ENCODE data around the gene CRK.
"Not testable (repeated sequence)": the region's sequence is repeated elsewhere in the genome, so short reads cannot be mapped to it uniquely, and the experiment has no call there.

The CRK gene

DNA sequence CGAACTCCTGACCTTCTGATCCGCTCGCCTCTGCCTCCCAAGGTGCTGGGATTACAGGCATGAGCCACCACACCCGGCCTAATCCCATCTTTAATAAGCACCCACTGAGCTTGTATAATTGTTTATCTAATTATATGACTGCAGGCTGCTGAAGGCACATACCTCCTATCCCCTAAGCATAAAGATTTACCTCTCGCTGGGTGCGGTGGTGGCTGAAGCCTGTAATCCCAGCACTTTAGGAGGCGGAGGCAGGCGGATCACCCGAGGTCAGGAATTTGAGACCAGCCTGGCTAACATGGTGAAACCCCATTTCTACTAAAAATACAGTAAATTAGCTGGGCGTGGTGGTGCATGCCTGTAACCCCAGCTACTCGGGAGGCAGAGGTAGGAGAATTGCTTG lies 35.9 kb downstream of the CRK start:
- DNase-seq, result no peak

DNA sequence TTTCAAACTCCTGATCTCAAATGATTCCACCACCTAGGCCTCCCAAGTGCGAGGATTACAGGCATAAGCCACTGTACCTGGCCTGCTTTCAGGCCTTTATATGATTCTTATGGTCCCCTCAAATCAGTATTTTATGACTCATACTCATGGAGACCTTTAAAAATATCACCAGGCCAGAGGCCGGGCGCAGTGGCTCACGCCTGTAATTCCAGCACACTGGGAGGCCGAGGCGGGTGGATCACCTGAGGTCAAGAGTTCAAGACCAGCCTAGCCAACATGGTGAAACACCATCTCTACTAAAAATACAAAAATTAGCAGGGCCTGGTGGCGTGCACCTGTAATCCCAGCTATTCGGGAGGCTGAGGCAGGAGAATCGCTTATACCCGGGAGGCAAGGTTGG lies 37.6 kb downstream of the CRK start:
- DNase-seq, result not testable (repeated sequence)

DNA sequence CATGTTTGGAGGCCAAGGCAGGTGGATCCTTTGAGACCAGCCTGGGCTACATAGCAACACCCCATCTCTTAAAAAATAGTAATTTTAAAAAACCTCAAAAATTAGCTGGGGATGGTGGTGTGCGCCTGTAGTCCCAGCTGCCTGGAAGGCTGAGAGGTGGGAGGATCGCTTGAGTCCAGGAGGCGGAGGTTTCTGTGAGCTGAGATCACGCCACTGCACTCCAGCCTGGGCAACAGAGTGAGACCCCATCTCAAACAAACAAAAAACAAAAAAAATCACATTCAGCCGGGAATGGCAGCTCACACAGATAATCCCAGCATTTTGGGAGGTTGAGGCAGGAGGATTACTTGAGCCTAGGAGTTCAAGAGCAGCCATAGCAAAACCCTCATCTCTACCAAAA lies 39.6 kb downstream of the CRK start:
- DNase-seq, result no peak

DNA sequence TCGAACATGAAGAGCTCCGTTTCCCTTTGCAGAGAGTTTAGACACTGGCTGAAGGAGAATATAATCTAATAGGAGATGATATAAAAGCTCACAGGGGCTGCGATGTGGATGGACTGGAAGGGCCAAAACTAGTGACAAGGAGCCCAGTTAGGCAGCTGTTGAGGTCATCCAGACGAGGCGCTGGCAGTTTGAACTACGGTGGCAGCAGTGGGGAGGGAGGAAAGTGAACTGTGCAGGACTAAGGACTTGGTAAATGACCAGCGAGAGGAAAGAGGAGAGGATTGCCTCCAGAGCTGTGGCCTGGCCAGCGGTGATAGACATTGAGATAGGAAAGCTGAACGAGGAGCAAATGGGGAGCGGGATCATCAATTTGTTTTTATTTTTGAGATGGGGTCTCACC lies 41.4 kb downstream of the CRK start:
- no peak for DNase-seq

DNA sequence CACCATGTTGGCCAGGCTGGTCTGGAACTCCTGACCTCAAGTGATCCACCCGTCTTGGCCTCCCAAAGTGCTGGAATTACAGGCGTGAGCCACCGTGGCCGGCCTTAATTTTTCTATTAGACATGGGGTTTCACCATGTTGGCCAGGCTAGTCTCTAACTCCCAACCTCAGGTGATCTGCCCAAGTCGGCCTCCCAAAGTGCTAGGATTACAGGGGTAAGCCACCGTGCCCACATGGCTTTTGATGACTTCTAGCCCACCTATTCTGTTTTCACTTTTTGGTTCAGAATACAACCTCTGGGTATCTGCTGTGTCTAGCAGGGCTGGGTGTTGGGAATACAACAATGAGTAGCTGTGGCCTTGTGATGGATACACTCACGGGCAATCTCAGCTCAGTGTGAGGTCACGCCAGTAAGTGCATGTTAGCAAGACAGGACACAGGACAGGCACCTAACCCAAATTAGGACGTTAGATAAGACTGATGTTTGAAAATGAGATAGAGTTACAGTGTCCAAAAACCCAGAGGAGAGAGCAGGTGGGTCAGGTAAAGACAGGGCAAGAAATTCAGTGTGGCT lies 41.9 kb downstream of the CRK start:
- DNase-seq, result no peak

DNA sequence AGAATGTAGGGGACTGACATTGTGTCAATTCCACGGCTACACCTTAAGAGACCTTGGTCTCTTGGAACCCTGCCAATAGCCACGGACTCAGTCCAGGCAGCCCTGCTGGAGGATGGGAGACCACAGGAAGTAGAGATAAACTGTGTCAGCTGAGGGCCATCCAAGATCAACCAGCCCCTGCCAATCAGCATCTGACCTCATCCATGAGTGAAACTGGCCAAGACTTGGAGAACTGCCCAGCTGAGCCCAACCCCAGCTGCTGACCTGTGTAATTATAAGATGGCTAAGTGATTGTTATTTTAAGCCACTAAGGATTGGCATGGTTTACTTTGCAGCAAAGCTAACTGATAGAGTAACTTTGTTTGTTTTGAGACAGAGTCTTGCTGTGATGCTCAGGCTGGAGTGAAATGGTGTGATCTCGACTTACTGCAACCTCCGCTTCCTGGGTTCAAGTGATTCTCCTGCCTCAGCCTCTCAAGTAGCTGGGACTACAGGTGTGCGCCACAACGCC lies 42.7 kb downstream of the CRK start:
- no peak for DNase-seq

DNA sequence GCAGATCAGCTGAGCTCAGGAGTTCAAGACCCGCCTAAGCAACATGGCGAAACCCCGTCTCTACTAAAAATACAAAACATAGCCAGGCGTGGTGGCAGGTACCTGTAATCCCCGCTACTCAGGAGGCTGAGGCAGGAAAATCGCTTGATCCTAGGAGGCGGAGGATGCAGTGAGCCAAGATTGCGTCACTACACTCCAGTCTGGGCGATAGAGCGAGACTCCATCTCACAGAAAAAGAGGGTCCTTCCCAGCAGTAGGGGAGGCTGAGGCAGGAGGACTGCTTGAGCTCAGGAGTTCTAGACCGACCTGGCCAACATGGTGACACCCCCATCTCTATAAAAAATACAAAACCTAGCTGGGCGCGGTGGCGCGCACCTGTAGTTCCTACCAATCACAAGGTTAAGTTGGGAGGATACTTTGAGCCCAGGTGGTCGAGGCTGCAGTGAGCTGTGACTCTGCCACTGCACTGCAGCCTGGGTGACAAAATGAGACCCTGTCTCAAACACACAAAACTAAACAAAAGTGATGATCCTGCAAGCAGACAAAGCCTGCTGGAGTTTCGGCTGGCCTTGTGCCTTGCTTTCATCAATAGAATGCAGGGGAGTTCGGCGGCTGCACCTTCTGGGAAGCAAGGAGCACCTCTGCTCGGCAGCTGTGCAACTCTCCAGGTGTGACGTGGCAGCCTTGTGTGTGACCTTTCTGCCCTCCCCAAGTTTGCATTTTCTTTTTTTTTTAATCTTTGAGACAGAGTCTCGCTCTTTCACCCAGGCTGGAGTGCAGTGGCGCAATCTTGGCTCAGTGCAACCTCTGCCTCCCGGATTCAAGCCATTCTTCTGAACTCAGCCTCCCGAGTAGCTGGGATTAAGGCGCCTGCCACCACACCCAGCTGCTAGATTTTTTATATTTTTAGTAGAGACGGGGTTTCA lies 43.6 kb downstream of the CRK start:
- DNase-seq, result no peak

DNA sequence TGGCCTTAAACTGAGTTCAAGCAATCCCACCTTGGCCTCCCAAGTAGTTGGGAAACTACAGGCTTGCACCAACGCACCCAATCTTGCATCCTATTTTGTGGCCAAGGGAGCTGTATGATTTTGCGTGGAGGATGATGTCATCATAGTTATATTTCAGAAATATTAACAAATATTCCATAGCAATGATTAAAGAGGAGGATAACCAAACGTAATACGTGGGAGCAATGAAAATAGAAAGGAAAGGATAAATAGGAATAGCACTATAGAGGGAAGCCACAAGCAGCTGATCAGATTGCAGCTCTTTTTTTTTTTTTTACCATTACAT lies 53.8 kb downstream of the CRK start:
- no peak for DNase-seq

DNA sequence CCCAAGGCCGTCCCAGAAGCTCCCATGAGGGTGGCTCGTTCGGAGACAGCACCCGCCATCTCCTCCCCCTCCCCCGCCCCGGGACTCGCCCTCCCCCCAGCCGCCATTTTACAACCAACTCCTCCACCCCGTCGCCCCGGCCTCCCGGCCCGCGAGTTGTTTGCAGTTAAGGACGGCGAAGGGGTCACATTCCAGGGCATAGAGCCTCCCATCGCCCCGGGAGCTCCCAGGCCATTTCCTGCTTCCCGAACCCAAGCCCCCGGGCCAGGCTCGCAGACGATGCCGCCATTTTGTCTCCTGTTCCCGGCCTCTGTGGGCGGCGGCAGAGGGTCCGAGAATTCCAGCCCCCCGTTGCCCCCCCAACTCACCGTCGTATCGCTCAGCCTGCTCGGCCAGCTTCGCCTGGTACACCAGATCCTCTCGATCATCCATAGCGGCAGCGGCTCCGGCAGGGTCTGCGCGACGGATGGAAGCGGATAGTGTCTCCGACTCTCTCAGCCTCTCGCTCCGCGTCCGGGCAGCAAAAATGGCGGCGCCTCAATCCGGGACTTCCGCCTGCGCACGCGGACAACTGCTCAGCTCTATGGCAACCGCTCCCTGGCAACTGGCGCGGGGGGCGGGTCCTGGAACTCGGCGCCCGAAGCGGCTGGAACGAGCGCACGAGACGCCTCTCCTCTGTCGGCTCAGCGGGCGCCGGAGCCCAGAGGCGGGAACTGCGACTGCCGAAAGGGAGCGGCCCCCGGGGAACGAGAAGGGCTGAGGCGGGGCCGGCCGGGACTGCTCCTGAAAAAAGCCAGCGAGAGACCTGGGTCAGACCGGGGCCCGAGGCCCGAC lies 56.1 kb downstream of the CRK start, which contains the start of gene YWHAE:
YWHAE (minus strand) TSS at position 544 of the 834 bp plus-strand sequence; CDS start at position 432, 112 bp downstream.
- peak; percentile 99 for DNase-seq

DNA sequence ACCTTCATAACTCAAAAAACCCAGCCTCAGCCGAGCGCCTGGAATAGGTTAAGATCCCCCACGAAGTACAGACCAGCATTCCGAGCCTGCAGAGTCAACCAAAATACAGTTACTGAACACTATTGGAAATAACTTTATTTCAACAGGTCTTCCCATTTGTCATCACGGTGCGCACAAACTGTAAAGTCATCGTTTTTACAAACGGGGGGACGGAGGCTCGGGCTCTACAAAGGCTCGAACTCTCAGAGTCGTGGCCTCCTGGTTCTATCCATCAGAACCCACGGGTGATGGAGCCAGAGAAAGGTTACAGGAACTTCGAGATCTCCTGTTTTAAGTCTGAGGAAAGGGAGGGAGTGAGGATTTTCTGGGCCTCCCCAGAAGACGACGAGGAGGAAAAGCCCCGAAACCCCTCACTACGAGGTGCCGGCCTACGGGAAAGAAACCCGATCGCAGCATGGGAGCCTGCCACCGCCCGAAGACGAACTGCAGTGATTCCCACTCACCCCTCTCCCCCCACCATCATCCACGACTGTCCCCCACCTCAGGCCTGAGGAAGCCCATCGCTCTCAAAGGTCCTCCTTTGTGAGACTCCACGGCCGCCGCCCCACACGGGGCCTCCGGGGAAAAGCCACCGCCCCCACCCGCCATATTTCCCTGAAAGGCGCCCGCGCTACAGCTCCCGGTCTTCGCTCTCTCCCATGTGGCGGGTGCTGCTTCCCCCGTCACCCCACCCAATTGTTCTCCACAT lies 56.9 kb downstream of the CRK start:
- DNase-seq, result peak; percentile 64

DNA sequence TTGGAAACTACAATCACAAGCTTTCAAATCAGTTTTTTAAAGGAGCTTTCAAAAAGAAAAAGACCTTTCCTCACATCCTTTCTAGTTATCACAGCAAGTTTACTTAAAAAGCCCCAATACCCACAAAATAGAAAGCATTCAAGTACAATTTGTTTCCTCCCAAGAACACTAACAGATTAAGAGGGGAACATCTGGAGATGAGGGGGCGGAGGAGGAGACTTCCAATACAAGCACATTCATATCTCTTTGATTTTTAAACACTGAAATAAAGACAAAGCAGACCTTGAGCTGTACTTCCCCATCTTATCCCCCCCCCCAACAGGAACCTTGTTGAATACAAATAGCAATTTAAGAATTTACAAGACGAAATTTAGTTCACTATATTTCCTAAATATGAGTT lies 58.0 kb downstream of the CRK start:
- DNase-seq, result no peak

DNA sequence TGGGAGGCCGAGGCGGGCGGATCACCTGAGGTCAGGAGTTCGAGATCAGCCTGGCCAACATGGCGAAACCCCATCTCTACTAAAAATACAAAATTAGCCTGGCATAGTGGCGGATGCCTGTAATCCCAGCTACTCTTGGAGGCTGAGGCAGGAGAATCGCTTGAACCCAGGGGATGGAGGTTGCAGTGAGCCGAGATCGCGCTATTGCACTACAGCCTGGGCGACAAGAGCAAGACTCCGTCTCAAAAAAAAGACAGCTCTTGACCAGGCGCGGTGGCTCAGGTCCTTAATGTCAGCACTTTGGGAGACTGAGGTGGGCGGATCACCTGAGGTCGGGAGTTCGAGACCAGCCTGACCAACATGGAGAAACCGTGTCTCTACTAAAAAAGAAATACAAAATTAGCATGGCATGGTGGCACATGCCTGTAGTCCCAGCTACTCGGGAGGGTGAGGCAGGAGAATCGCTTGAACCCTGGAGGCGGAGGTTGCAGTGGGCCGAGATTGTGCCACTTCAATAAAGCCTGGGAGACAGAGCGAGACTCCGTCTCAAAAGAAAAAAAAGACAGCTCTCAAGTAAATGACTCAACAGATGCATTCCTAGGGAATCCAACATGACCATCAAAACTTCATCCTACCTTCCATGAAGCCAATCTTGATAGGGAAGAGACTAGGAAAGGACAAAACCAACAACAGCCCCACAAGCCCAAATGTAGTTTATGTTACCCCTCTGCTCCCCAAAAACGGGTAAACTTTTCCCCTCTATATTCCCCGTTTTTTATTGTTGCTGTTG lies 60.0 kb downstream of the CRK start:
- not testable (repeated sequence) for DNase-seq

DNA sequence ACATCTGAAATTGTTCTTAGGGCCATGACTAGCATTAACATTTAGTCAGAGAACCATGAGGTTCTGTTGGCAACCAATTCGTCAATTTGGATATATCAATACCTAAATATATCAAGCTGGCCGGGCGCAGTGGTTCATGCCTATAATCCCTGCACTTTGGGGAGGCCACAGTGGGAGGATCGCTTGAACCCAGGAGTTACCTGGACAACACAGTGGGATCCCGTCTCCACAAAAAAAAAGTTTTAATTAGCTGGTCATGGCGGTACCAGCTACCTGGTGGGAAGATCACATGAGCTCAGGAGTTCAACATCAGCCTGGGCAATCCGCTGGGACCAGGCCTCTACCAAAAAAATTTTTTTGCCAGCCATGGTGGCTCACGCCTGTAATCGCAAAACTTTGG lies 64.5 kb downstream of the CRK start:
- DNase-seq, result no peak

DNA sequence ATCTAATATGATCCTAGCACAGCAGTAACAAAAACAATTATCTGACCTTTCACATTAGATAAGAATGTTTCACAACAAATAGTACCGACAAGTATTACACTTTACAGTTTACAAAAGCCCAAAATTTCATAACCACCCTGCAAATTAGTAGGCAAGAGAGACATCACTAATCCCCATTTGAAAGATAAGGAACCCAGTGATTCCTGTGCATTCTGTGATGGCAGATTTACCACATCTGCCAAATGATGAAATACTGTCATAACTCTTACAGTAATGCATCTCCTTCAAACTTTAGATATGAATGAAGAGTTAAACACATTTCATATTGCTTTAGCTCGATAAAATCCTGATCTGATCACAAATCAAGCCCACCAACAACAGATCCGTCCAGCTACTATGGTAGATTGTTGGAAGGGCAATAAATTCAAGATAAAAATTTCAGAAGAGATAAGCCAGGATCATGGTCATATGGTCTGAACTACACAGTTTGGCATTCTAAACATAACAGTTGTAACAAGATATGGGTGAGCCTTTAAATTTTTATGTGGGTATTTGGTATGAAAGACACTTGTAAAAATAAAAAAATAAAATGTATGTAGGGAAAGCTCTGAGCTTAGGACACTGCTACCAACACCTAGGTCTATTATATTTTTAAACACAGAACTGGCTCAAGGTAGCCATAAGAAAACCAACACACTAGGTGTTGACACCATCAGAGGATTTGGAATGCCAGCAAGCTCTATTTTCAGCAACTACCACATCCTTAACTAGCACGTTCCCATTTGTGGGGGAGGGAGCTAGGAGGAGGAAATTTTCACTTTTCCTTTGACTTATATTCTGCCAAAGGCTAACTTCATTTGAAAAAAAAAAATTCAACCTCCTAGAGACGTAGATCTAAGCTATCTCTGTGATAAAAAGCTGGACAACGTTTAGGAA lies 65.3 kb downstream of the CRK start:
- DNase-seq, result no peak

DNA sequence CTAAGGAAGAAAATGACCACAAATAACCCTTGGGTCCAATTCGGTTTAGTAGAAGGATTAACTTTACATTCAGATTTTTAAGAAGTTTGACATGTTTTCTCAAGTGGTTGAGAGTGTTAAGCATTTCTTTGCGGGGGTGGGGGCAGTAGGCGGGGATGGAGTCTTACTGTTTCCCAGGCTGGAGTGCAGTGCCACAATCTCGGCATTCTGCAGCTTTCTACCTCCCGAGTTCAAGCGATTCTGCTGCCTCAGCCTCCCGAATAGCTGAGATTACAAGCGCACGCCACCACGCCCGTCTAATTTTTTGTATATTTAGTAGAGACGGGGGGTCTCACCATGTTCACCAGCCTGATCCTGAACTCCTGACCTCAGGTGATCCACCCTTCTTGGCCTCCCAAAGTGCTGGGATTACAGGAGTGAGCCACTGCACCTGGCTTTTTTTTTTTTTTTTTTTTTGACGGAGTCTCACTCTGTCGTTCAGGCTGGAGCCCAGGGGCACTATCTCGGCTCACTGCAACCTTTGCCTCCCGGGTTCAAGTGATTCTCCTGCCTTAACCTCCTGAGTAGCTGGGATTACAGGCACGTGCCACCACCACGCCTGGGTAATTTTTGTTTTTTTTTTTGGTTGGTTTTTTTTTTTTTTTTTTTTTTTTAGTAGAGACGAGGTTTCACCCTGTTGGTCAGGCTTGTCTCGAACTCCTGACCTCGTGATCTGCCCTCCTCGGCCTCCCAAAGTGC lies 68.4 kb downstream of the CRK start:
- not testable (repeated sequence) for DNase-seq

DNA sequence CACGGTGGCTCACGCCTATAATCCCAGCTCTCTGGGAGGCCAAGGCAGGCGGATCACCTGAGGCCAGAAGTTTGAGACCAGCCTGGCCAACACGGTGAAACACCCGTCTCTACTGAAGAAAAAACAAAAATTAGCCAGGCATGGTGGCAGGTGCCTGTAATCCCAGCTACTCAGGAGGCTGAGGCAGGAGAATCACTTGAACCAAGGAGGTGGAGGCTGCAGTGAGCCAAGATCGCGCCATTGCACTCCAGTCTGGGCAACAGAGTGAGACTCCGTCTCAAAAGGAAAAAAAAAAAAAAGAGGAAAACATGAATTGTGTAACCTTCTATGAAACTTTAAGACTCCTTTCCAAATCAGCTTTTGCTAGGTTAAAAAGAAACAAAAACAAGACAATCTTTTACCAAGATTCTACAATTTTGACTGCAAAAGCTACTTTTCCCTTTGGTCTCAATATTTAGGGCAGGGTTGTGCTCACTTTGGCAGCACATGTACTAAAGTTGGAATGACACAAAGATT lies 69.3 kb downstream of the CRK start:
- DNase-seq, result not testable (repeated sequence)

DNA sequence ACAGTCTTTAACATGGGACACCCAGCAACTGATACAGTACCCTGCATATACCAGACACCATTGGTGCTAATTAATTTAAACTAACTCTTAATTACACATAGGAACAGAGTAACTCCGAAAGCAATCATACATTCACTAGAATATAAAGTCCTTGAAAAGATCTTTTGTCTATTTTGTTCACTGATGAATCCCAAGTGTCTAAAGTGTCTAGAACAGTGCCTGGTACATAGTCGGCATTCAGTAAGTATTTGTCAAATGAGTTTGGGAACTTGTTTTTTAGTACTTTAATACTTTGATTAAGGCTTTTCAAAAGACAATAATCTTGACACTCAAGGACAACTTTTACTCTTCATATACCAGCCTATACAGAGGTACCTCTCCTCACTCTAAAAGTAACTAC lies 69.8 kb downstream of the CRK start:
- no peak for DNase-seq

DNA sequence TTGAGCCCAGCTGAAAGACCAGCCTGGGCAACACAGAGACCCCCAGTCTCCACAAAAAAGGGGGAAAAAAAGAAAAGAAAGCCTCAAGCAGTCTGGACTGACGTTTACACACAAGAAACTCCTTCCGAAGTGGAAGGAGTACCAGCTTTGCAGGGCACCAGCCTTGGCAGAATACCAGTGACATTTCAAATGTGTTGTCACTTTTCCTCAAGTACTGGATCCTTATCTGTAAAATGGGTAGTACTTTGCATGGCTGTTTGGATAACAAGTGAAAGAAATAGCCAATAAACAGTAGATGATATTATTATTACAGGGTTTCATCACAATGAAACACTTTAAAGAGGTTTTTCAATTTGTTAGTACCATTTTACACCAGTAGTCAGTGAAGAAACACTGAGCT lies 70.2 kb downstream of the CRK start:
- no peak for DNase-seq

DNA sequence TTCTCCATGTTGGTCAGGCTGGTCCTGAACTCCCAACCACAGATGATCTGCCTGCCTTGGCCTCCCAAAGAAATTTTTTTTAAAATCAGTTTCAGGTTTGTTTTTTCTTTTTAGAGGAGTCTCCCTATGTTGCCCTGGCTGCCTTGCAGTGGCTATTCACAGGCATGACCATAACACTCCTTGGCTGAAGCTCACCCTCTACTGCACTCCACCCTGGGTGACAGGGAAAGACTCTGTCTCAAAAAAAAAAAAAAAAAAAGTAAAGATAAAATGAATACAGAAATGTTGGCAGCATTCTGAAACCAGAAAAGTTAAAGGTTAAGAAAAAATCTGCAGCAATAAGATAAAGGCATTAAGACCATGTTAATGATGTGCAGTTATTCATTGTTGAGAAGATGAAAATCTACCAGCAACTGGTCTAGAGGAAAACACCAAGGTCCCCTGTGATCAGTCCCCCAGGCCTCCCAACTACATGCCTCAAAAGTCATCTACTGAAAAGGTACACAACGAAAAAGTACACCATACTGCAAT lies 71.1 kb downstream of the CRK start:
- DNase-seq, result no peak
